CD4-positive, alpha-beta T cell treated with Interferon gamma for 1 hour (primary cell): ENCODE results near the gene GTSE1.

Source experiments
- DNase-seq: peaks from one replicate; pipeline ENCODE4 v3.0.0-alpha.2; 2020

Gene GTSE1

DNA sequence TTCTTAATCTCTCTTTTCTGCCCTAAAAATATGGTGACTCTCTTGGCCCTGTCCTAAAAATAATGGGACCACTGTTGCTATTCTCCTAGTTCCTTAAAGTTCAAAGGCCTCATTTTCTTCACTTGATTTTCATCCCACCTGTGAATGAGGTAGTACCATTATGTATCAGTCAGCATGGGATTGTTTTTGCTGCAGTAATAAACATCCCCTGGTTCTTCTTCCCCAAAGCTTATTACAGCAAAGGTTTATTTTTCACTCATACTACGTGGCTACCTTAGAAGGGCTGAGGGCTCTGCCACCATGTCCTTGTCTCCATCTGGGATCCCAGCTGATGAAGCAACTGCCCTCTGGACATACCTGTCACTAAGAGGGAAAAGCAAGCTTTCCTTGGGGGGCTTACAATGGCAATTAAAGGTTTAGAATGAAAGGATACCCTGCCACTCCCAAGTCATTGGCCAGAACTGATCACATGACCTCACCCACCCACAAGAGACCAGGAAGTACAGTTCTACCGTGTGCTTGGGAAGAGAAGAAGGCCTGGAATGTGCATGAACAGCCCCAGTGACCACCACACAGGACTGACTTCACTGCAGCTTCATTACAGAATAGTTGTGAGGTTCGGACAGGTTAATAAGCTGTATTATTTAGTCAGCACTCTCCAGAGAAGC lies 21.1 kb upstream of the GTSE1 start:
- no peak for DNase-seq

DNA sequence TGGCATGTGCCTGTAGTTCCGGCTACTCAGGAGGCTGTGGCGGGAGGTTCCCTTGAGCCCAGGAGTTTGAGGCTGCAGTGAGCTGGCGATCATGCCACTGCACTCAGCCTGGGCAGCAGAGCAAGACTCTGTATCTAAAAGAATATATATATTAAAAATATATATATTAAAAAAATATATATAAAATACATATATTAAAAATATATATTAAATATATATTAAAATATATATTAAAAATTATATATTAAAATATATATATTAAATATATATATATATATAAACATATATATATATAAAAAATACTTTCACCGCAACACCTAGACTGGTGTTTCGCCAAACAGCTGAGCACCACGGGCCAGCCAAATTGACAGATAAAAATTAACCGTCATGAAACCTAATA lies 20.1 kb upstream of the GTSE1 start:
- no peak for DNase-seq

- DNase-seq = no peak
Measured at GRCh38 chr22:46278656-46279645, 17.7 kb upstream of the GTSE1 start.

- DNase-seq = no peak
Measured at GRCh38 chr22:46280063-46280817, 16.4 kb upstream of the GTSE1 start.

DNA sequence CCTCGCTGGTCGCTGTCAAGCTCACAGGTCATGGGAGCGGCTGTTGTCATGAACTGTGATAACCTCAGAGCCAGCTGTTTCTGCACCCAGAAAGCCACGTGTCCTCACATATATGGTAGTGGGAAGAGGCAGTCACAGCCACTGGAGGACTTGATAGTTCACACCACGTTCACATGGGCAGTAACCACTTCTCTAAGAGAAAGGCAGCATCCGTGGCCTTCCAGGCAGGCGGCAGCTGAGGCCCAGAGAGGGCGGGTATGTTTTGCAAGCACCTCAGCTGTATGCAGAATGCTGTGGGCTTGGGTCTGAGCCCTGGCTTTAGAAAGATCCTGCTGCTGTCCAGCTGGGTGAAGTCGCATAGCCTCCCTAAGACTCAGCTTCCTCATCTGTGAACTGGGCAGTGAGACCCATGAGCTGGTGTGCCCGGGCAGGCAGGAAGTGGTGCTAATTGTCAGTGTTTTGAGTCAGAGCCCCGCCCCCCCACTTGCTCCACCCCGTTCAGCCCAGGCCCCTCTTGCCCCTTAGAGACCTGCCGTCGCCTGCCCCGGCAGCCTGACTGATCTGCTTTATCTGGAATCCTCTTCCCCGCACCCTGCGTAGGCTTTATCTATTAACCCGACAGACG lies 15.6 kb upstream of the GTSE1 start:
- peak; percentile 61 for DNase-seq

- no peak for DNase-seq
Measured at GRCh38 chr22:46281866-46282678, 14.6 kb upstream of the GTSE1 start.

DNA sequence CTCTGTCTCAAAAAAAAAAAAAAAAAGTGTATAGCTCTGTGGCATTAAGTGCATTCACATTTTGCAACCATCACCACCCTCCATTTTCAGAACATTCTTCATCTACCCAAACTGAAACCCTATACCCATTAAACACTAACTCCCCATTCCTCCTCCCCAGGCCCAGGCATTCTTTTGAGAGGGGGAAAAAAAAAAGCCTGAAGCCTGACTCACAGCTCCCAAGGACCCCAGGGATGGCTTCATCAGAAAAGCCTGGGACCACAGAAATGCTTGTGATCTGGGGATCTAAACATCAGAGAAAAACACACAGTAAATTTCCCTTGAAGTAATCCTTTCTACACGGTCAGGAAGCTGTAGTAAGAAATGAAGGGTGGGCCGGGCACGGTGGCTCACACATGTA lies 10.7 kb upstream of the GTSE1 start:
- DNase-seq = no peak

DNA sequence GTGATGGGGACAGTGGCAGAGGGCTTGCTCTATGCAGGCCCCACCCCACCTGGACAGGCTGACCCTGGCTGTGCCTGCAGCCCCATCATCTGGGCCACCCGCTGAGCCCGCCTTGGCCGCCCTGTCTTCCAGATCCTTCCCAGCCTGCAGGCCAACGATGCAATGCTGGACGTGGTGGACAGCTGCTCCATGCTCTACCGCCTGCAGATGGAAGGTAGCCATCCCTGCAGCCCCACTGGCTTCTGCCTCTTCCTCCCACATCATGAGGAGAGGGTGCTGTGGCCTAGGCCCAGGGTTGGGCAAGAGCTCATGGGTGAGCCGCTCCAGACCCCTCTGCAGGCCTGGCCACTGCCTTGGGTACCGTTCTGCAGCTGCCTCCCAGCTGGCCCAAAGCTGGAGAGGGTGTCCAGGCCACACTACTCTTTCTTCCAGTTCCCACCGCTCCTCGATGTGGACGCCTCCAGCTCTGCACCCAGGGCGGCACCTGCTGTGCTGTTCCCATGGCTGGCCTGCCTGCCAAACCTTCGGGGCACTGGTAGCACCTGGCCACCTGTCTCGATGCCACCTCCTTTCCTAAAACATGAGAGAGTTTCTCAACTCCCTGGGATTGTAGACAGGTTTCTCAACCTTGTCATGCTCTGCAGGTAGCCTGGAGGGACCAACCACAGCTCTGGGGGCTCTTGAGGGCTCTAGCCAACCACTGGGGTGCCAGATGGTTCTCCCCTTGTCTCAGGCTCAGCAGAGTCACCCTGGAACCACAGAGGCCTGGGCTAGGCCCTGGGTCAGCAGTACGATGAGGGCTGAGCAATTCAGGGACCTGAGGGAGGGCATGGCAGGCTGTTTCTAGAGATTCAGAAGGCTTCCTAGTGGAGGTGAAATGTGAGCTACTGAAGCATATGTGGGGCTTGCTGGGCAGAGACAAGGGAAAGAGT lies 9.5 kb upstream of the GTSE1 start:
- no peak for DNase-seq

DNA sequence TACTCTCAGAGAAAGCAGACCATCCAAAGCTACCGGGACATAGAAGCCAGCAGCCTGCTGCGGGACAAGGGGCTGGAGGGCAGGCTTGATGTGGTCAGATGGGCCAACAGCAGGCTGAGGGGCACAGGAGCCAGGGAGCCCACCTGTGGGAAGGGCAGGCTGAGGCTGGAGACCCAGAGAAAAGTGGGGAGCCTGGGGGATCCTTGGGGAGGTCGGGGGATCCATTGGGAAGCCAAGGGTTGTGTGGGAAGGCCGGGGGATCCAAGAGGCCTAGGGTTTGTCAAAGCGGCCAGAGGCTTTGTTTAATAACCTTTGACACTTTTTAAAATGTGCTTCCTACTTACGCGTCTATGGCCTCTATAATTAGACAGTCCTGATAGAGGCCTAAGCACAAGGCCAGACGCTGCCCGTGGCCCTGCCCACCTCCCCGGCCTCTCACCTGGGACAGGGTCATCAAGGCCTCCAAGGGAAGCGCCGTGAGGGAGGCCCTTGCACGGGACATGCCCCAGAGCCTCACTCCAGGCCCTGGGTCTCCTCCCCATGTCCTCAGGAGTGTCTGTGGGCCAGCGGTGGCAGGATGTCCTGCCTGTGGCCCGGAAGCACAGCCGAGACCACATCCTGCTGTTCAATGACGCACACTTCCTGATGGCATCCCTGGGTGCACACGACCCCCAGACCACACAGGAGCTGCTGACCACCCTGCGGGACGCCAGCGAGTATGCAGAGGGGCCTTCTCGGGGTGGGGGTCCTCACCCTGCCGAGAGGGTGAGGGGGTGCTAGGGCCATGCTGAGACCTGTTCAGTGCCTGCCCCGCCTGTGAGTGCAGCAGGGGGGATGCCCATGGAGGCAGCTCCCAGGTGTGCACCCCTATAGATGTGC lies 8.6 kb upstream of the GTSE1 start:
- peak; percentile 64 for DNase-seq

DNA sequence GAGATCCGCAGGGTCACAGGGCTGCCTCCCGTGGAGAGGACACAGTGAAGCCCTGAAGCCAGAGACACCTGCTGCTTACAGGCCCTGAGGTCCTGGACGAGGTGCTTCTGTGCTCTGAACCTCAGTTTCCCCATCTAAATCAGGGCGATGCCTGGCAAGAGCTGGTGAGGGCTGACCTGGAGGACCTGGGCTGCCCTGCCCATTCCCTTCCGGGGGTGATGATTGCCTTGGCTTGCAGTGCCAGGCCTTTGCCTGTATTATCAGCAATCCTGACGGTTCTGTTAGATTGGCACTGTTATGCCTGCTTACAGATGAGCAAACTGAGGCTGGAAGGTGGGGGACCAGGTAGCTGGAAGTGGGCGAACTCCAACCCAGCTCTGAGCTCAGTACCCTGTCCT lies 7.8 kb upstream of the GTSE1 start:
- DNase-seq = no peak

- peak; percentile 64 for DNase-seq
Measured at GRCh38 chr22:46289244-46289891, 7.3 kb upstream of the GTSE1 start.

DNA sequence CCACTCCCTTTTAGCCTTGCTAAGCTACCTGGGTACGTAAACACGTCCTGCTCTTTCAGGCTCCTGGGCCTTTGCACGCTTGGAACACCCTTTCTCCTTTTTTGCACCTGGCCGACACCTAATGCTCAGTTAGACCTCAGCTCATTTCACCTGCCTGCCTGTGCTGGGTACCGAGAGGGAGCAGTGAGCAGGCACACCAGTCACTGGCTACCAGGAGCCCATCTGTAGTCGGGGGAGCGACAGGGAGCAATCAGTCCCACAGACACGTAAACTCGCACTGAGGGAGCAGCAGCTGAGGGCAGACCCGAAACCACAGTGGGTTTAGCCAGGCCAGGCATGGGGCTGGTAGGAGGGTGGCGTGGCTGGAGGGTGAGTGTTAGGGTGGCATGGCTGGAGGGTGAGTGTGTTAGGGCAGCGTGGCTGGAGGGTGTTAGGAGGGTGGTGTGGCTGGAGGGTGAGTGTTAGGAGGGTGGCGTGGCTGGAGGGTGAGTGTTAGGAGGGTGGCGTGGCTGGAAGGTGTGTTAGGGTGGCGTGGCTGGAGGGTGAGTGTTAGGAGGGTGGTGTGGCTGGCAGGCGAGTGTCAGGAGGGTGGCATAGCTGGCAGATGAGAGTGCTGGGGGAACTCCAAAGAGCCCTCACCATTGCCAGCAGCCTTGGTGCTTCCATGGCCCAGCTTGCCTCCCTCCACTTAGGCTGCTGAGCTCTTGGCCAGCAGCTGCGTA lies 6.4 kb upstream of the GTSE1 start:
- no peak for DNase-seq

- DNase-seq = no peak
Measured at GRCh38 chr22:46290843-46291785, 5.6 kb upstream of the GTSE1 start.

DNA sequence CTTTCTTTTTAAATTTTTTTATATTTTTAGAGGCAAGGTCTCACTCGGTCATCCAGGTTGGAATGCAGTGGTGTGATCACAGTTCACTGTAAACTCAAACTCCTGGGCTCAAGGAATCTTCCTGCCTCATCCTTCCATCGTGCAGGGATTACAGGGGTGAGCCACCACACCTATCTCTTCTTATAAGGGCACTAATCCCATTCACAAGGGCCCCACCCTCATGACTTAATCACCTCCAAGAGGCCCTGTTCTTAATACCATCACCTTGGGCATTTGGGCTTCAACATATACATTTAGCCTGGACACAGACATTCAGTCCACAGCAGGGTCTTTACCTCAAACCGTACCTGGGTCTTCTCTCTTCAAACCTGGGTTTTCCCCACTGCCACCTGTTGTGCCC lies 4.5 kb upstream of the GTSE1 start:
- no peak for DNase-seq

- DNase-seq = no peak
Measured at GRCh38 chr22:46292732-46293131, 3.9 kb upstream of the GTSE1 start.

DNA sequence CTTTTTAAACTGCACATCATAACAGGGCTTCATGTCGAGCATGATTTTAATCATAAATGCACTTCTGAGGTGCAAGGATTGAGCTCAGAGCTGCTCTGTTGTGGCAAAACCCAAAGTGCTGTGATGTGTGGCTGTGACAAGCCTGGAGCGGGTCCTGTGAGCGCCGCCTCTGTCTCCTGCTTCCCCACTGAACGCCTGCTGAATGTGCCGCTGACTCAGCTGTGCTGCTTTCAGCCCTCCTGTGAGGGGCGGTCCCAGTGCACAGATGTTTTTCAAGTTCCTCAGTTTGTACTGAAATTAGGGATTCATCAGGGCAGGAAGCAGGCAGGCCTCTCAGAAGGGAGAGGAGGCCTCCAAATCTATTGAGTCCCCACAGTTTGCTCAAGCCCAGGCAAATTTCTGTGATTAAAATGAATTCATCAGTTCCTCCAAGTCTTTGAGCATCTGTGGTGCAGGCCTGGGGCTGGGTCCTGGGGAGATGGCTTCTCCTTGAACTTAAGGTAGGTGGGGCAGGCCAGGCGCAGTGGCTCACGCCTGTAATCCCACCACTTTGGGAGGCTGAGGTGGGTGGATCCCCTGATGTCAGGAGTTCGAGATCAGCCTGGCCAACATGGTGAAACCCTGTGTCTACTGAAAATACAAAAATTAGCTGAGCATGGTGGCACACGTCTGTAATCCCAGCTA lies 3.0 kb upstream of the GTSE1 start:
- no peak for DNase-seq

DNA sequence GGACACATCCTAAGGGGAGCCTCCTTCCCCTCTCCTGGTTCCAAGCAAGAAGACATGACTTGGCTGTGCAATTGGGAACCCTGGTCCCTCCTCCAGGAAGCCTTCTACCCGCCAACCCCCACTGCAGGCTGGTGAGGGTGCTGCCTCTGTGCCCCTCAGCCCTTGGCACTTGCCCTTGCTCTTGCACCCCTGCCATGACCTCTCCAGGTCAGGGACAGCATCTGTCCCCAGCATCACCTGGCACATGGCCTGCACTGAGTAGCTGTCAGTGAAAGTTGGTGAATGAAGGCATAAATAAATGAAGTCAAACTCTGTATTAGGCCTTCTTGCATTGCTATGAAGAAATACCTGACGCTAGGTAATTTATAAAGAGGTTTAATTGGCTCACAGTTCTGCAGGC lies 1.9 kb upstream of the GTSE1 start:
- no peak for DNase-seq
